KBM-7 (cell line): ENCODE results near the gene SLC39A7.

Experiments used
- DNase-seq: peaks from one replicate; pipeline ENCODE4 v3.0.0-alpha.2; 2015
- in situ Hi-C: fragments of 300-500 bp; cut with MboI; formaldehyde crosslinking; loops from 2 replicates; pipeline ENCODE4 v1.14.3; 2020; ENCODE audit warnings: low sequenced_read_pairs, low pct_unique_long_range_greater_than_20kb, mixed read lengths

SLC39A7 gene, protein sequence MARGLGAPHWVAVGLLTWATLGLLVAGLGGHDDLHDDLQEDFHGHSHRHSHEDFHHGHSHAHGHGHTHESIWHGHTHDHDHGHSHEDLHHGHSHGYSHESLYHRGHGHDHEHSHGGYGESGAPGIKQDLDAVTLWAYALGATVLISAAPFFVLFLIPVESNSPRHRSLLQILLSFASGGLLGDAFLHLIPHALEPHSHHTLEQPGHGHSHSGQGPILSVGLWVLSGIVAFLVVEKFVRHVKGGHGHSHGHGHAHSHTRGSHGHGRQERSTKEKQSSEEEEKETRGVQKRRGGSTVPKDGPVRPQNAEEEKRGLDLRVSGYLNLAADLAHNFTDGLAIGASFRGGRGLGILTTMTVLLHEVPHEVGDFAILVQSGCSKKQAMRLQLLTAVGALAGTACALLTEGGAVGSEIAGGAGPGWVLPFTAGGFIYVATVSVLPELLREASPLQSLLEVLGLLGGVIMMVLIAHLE

DNA sequence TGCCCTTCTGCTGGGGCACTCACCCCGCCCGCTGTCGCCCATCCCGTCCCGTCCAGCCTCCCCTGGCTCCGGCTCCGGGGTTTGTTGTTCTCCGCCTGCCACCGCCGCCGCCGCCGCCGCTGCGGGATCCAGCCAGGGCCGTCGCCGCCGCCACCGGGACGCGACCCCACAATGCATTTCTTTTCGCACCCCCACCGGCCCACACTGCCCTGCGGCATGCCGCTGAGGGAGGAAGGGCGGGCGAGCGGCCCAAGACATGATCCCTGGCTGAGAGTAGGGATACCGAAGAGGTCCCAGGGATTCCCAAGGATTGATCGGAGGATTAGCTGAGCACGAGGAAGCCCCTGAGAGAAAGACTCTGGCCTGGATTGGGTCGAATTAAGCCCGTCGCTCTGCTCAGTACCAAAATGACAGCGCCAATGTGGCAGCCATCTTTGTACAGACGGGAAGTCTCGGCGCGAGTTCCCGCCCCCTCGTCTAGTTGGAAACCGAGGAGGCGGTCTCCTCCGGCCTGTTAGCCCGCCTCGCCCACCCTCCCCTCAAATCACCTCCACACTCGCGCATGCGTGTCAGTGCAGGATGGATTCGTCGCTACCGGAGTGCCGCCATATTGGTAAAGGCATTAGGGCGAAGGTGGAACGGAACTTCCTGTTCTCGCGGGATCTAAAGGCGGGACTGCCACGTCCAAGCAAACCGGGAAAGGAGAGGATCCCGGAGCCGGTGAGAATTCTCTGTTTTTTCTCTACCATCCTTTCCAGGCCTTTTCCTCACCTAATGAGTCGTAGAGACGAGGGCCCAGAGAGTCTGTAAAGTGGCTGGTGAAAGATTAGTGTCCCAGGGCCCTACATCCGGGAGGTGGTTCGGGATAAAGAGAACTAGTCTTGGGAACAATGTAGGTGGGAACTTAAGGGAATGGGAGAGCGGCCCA, at the start of gene SLC39A7, which contains the start of gene RXRB:
TSS of gene SLC39A7 (plus strand) at position 649 of the 928 bp plus-strand sequence. CDS start 379 bp downstream, outside the sequence.
TSS of gene RXRB (minus strand) at position 447 of the 928 bp plus-strand sequence. CDS start at position 258, 189 bp downstream.
- in situ Hi-C loops: no loop called here
- DNase-seq: peak; percentile 99

DNA sequence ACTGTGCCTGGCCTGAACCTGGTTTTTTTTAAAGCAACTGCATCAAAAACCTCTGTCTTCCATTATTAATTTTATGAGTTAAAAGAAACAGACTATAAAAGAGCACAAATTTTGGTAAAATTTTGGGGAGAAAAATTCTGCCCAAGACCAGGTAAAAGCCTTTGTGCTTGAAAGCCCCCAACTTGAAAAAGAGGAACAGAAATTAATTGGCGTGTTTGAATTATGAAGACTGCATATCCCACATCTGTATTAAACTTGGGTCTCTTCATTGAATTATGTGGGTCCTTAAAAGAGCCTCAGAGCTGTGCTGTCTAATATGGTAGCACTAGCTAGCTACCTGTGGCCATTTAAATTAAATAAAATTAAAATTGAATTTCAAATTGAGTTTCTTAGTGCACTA, 49.6 kb upstream of the SLC39A7 start:
- in situ Hi-C loops: no loop called here
- DNase-seq: no peak

DNA sequence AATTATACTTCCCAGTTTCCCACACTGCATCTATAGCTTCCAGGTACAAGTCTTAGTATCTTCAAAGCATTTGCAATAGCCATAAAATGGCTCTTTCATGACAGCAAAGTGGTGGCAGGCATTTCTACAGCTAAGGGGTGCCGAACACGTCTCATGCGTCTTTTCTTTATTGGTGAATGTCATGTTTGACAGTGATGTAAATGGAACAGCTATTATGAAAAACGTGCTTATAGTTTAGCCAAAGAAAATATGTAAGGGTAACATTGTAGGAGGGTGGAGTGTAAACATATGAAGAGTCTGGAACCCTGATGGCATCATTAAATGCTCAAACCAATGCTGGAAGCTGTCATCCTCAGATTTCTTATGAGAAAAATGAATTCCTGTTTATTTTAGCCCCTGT, 46.3 kb upstream of the SLC39A7 start:
- DNase-seq: no peak
- in situ Hi-C loops: no loop called here

DNA sequence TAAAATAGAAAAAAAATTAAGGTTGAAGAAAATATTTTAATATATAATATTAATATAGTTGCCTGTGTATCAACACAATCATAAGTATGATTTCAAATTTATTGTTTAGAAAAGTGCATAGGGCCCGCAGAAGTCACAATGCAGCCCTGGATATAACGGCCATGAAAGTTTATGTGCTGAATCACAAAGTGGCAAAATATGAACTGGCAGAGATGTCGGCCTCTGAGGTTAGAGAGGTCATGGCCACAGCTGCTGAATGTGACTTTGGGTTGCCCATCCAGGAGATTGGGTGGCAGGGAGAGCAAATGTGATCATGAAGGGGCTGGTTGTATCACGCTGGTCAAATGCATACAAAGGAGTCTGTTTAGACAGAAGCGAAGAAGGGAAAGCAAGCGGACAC, 44.1 kb upstream of the SLC39A7 start:
- no peak for DNase-seq
- in situ Hi-C loops: no loop called here

DNA sequence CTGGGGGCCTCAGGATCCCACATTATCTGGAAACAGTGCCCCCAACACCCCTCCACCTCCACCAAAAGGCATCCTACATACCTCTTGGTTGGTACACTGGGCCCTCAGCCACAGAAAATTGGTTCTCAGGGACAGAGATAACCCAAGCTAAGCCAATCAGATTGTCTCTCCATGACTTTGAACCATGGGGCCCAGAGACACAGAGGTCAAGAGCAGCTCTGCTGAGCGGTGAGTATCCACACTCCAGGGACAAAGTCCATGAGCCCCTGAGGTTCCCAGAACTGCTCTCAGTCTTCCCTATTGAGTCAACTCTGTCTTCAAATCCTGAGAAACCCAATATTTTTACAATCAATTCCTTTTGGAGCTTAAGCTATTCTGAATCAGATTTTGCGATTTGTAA, 43.7 kb upstream of the SLC39A7 start:
- in situ Hi-C loops: no loop called here
- no peak for DNase-seq

DNA sequence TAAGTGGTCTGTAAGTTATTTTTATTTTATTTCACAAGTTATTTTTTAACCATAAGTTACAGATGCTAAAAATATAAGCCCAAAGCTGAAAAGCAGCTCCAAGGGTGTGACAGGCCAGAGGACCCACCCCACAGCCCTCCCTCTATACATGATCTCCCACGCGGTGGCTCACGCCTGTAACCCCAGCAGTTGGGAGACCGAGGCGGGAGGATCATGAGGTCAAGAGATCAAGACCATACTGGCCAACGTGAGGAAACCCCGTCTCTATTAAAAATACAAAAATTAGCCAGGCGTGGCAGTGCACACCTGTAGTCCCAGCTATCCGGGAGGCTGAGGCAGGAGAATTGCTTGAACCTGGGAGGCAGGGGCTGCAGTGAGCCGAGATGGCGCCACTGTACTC, 40.6 kb upstream of the SLC39A7 start:
- in situ Hi-C loops: no loop called here

DNA sequence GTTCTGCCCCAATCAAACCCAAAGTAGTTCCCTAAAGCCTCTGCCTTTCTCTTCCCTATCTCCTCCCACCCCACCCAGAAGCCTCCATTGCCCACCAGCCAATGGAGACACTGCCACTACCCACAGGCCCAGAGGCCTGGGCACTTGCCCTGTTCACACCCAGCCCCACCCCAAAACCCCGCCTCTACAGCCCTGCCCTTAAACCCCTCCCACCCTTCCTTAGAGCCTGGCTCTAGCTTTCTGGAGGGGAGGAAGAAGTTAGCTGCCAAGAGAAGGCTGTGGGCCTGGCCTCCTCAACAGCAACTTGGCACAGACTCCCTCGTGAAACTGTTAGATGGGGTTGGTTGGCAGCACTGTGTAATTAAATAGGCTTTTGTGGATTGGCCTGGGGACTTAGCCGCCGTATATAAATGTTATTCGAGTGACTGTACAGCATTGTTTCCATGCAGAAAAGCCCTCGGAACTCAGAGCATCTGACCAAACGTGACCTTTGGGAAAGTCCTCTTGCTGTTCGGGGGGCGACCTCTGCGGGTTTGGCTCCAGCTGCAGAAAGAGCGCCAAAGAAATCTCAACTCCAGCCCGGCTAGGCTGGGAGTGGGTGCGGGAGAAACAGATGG, 39.8 kb upstream of the SLC39A7 start:
- in situ Hi-C loops: no loop called here
- DNase-seq: peak; percentile 37

More for the DNA sequence above, 40.6 kb upstream of the SLC39A7 start:
- DNase-seq: no peak

DNA sequence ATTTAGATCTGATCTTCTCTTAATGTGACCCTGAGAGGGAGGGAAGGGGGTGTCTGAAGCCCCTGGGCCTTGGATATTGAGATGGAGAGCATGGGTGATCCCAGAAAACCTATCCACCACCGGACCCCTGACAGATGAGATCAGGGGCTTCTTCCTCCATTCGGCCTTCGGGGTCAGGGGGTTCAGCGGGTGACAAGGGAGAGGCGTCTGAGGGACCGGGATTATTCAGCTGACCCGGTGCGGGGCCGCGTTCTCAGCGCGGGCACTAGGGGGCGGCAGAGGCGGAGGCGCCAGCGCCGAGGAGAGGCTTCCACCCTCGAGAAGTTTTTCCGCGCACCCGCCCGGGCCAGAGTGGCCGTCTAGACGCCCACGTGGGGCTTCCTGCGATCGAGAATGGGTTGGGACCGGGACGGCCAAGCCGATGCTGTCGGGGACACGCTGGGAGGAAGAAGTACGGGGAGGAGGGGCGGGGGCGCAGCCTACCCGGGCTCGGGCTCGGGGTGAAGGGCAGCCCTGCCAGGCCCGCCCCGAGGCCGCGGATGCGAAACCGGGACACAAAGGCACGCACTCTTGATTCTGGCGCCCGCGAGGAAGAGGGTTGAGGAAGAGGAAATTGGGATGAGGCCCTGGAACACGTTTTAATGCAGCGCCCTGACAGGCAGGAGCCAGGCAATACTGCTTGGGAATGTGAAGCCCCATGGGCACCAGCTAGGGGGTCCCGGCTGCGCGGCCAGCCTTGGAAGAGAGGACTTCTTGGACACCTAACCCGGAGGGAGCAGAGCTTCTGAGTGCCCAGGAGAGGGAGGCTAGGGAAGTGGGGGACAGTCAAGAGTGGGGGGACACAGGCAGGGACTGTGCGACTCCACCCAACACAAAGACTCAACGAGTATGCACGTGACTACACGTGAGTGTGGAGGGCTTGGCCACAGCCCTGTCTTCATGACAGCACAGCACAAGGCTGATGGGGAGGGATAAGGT, 39.0 kb upstream of the SLC39A7 start:
- peak; percentile 81 for DNase-seq
- in situ Hi-C loops: no loop called here

DNA sequence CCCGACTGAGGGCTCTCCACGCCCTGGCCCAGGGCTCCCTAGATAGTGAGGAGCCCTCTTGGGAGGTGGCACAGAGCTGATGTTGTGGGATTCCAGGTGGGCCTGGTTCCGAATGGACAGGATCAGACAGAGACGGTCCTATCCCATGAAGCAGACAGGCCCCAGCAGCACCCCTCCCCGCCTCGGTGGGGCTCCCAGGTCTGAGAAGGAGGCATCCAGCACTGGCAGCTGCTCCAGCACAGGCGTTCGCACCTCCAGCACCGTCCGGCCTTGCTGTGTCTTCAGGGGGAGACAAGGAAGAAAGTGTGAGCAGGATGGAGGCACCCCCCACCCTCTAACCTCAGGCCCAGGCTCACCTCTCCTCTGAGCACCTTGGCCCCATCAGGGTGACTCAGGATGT, 37.1 kb upstream of the SLC39A7 start:
- DNase-seq: no peak
- in situ Hi-C loops: no loop called here

DNA sequence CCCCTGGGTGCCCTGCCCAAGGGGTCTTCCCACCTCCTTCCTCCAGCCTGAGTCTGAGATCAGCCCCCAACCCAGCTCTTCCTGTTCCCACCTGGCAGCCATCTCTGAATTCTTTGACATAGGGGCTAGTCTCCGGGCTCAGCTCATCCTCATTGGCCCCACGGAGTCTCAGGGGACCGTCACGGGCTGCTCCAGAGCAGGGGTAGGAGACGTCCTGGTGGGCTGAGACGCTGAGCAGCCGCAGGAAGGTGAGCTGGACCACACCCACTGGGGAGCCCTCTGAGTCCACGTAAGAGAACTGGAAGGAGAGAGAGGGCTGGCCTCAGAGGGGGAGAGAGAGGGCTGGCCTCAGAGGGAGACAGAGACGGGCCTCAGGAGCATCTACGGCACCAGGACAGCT, 36.5 kb upstream of the SLC39A7 start:
- in situ Hi-C loops: no loop called here

DNA sequence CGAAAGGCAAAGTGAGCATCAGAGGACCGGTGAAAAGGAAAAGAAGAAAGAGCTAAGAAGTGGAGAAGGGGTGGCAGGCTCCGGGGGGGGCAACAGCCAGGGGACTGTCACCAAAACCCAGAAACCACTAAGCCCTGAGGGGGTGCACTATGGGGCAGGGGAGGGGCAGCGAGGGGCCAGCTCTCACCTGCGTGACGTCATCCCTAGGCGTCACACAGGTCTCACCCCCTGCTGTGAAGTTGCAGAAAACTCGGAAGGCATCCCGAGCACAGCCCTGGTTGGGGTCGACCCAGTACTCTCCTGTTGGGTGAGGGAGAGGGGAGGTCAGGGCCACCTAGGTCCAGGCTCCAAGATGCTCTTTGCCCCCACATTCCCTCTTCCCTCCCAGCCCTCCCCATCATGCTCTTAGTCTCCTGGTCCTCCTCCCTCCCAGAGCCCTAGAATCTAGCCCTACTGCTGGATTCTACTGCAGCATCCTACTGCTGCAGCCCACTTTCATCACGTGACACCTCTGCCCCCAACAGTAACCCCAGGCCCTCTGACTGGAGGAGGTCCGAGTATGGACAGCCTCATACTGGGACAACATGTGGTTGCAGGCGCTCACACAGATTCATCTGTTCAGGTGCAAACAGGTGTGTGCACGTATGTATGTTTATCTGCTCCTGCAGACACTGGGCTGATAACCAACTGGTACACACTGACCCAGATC, 35.8 kb upstream of the SLC39A7 start:
- no peak for DNase-seq
- in situ Hi-C loops: no loop called here

More for the DNA sequence above, 36.5 kb upstream of the SLC39A7 start:
- no peak for DNase-seq

DNA sequence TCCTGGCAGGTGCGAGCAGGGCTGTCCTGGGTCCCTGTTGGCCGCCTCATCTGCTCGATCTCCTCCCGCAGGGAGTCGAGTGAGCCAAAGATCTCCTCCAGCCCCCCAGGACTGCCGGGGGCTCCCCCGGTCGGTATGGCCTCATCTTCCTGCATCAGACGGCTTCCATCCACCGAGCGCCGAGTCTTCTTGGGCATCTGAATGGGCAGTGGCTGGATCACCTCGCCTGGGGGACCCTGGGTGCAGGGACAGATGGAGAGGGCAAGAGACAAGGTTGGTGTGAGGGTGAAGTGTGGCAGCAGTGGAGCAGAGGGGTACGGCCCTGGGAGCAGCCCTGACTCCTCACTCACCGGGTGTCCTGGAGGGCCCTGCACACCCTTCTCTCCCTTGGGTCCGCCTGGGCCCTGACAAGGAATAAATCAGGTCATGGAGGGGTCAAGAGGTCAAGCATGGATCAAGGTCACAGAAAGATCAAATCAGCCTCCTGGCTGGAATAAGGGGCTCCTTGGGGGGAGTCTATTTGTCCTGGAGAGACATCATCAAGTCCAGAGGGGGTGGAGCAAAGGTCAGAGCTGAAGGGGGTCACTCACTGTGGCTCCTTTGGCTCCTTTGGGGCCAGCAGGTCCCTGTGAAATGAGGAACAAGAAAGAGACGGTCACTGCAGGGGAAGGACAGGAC, 34.9 kb upstream of the SLC39A7 start:
- DNase-seq: no peak
- in situ Hi-C loops: no loop called here

DNA sequence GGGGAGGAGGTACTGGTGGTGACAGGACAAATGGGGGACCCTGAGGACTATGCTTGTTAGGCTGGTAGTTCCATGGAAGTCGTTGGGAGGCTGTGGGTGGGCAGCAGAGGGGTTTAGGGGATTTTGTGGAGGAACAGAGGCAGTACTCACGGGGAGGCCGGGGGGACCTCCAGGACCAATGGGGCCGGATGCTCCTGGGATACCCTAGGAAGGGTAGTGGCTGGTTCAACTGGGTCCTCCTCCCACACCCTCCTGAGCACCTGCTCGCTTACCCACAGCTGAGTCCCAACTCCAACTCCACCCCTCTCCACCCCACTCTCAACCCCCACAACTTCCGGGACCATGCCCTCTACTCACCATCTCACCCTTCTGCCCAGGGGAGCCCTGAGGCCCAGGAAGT, 34.3 kb upstream of the SLC39A7 start:
- in situ Hi-C loops: no loop called here
- DNase-seq: no peak

DNA sequence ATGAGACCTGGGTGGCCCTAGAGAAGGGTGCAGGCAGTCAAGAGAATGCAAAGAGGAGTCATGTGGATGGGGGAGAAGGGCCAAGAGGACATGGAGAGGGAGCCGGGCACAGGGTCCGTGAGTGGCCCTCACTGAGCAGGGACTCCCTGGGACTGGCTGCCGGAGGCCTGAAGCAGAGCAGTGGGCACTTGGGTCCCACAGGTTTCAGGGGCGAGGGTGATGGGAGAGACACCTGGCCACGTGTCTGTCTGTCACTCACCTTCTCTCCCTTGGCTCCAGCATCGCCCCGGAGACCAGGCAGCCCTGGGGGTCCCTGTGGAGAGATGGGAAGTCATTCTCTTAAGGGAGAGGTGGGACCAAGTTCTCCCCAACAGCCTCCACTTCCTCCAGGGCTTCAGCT, 33.9 kb upstream of the SLC39A7 start:
- DNase-seq: no peak
- in situ Hi-C loops: no loop called here

DNA sequence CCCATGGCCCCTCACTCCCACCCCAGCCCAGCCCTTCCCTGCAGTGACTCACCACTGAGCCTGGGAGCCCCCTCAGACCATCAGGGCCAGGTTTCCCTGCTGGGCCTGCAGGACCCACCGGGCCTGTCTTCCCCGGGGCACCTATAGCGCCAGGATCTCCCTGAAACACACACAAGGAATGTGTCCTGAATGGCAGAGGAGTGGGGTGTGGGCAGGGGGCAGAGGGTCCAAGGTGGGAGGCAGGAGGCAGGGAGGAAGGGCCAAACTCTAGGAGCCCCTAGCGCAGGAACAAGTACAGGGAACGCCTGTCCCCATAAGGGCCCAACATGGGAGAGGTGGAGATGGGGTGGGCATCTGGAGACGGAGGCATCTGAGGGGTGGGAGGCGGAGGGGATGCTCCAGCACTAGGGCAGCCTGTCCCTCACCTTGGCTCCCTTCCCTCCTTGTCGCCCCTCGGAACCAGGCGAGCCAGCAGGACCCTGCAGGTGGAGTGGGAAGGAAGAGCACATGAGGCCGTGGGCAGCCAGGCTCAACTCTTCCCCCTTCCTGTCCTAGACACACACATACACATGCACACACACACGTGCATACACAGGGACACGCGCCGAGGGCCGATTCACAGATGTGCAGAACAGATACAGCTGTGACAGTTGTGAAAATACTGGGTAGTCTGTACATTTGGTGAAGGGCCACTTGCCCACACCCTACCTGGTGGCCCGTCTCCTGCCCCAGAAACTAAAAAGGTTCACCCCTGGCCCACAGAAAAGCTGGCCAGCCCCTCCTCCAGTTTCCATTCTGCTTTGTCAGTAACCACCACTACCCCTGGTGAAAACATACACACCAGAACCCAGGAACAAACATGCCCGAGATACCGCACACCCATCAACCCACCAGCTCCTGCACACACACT, 33.0 kb upstream of the SLC39A7 start:
- in situ Hi-C loops: no loop called here
- DNase-seq: no peak

DNA sequence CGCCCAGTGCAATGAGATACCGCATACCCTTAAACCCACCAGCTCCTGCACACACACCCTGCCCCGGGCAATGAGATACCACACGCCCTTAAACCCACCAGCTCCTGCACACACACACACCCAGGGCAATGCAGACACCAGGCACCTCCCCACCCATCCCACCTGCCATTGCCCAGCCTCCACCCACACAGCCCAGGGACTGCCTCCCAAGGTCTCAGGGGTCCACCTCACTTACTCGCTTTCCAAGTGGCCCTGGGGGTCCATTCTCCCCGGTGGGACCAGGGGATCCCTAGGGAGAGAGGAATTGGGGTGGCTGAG, 32.4 kb upstream of the SLC39A7 start:
- in situ Hi-C loops: no loop called here
- no peak for DNase-seq
